GM19468 (cell line): ENCODE data around the gene TENM4.

Experiments used
- ATAC-seq: cut with Tn5 transposase; IDR thresholded peaks from one replicate; pipeline ENCODE4 v1.9.1; 2021; ENCODE audit warnings: mild to moderate bottlenecking, moderate library complexity, moderate number of reproducible peaks; ENCODE audit not compliant: unreplicated experiment; ENCODE audit errors: extremely low read depth

The TENM4 gene

GRCh38 chr11:79423736-79424135 is 17.1 kb downstream of the TENM4 start:
- ATAC-seq: no peak

- no peak for ATAC-seq
These were observed 18.0 kb downstream of the TENM4 start for GRCh38 chr11:79422866-79423265.

- no peak for ATAC-seq
These were observed 19.0 kb downstream of the TENM4 start for GRCh38 chr11:79421820-79422219.

- no peak for ATAC-seq
These were observed 21.7 kb downstream of the TENM4 start for GRCh38 chr11:79419120-79419519.

GRCh38 chr11:79418241-79418640 is 22.6 kb downstream of the TENM4 start:
- no peak for ATAC-seq

- ATAC-seq: no peak
These were observed 23.5 kb downstream of the TENM4 start for GRCh38 chr11:79417069-79417920.

- ATAC-seq: no peak
These were observed 24.9 kb downstream of the TENM4 start for GRCh38 chr11:79415912-79416311.

- ATAC-seq: no peak
These were observed 25.4 kb downstream of the TENM4 start for GRCh38 chr11:79415411-79415810.

- ATAC-seq: no peak
These were observed 26.0 kb downstream of the TENM4 start for GRCh38 chr11:79414644-79415317.

GRCh38 chr11:79414041-79414440 is 26.8 kb downstream of the TENM4 start:
- ATAC-seq: no peak

- no peak for ATAC-seq
These were observed 27.6 kb downstream of the TENM4 start for GRCh38 chr11:79413268-79413667.

- ATAC-seq: no peak
These were observed 28.1 kb downstream of the TENM4 start for GRCh38 chr11:79412761-79413160.

GRCh38 chr11:79409330-79409729 is 31.5 kb downstream of the TENM4 start:
- ATAC-seq: no peak

GRCh38 chr11:79406376-79406775 is 34.5 kb downstream of the TENM4 start:
- ATAC-seq: peak; percentile 86

GRCh38 chr11:79404806-79405205 is 36.0 kb downstream of the TENM4 start:
- ATAC-seq: no peak

GRCh38 chr11:79404325-79404724 is 36.5 kb downstream of the TENM4 start:
- ATAC-seq: no peak

GRCh38 chr11:79403839-79404238 is 37.0 kb downstream of the TENM4 start:
- ATAC-seq: no peak

- no peak for ATAC-seq
These were observed 37.9 kb downstream of the TENM4 start for GRCh38 chr11:79402912-79403311.

GRCh38 chr11:79400717-79401330 is 40.0 kb downstream of the TENM4 start:
- no peak for ATAC-seq

- ATAC-seq: no peak
These were observed 40.6 kb downstream of the TENM4 start for GRCh38 chr11:79400206-79400605.

- no peak for ATAC-seq
These were observed 43.6 kb downstream of the TENM4 start for GRCh38 chr11:79397252-79397651.
